CD14-positive monocyte (primary cell): ENCODE measurements around the gene P2RY13. TPM values are rescaled to one million over a fixed set of nuclear protein-coding genes. Genes with fewer than 3 reads are reported as not detected.

Experiments
- DNase-seq, 3 donors: peaks; one replicate each; pipeline ENCODE4 v3.0.0-alpha.2; 2011 to 2022
- H2AFZ ChIP-seq: 2 replicates; pipeline ENCODE4 v1.6.0; 2012; ENCODE audit warnings: mild to moderate bottlenecking, low read depth, low read length, inconsistent platforms; ENCODE audit not compliant: insufficient read depth, poor library complexity, severe bottlenecking
- H3K27ac ChIP-seq, 2 donors: 1 replicate in 1 of 2; 2 replicates in 1 of 2; pipeline ENCODE4 v1.5.1; 2012 to 2013; ENCODE audit warnings: low read length in 2 of 2, control low read depth in 1 of 2, inconsistent platforms in 1 of 2, low read depth in 1 of 2, mild to moderate bottlenecking in 1 of 2
- H3K27me3 ChIP-seq, 2 donors: one replicate each; pipeline versions ENCODE4 v1.6.0 to v1.6.1; 2011 to 2013; ENCODE audit warnings: low read length in 2 of 2; ENCODE audit not compliant: control insufficient read depth in 2 of 2, insufficient read depth in 2 of 2
- H3K36me3 ChIP-seq, 2 donors: replicated peaks in 1 of 2; 1 replicate in 1 of 2; 2 replicates in 1 of 2; pipeline versions ENCODE4 v1.5.1 to v1.6.1; 2012 to 2013; ENCODE audit warnings: low read length in 2 of 2, control low read depth in 1 of 2, inconsistent platforms in 1 of 2, mild to moderate bottlenecking in 1 of 2; ENCODE audit not compliant: insufficient read depth in 2 of 2, control insufficient read depth in 1 of 2
- H3K4me1 ChIP-seq, 2 donors: 1 replicate in 1 of 2; 2 replicates in 1 of 2; pipeline versions ENCODE4 v1.5.1 to v1.6.1; 2012 to 2013; ENCODE audit warnings: low read length in 2 of 2, control low read depth in 1 of 2, inconsistent platforms in 1 of 2, mild to moderate bottlenecking in 1 of 2, moderate library complexity in 1 of 2; ENCODE audit not compliant: insufficient read depth in 2 of 2, control insufficient read depth in 1 of 2
- H3K4me2 ChIP-seq: replicated peaks from 2 replicates; pipeline ENCODE3; 2012; ENCODE audit warnings: low read length, moderate library complexity, mild to moderate bottlenecking; ENCODE audit not compliant: poor library complexity, severe bottlenecking; ENCODE audit errors: extremely low read depth
- H3K4me3 ChIP-seq, 3 experiments: fragments of 200-600 bp in 1 of 3; sonication (generic) in 1 of 3; replicated peaks in 1 of 3; 1 replicate in 2 of 3; 2 replicates in 1 of 3; pipeline ENCODE4 v1.5.1; 2011 to 2013; ENCODE audit warnings: low read length in 3 of 3, mild to moderate bottlenecking in 3 of 3, control low read depth in 2 of 3, low read depth in 2 of 3, inconsistent platforms in 1 of 3, moderate library complexity in 1 of 3
- H3K79me2 ChIP-seq: 2 replicates; pipeline ENCODE4 v1.6.0; 2012; ENCODE audit warnings: mild to moderate bottlenecking, control low read depth, inconsistent platforms, low read length, moderate library complexity; ENCODE audit not compliant: insufficient read depth
- H3K9ac ChIP-seq: 2 replicates; pipeline ENCODE4 v1.6.0; 2017; ENCODE audit warnings: low read length, mild to moderate bottlenecking; ENCODE audit not compliant: insufficient read depth, poor library complexity, severe bottlenecking
- H3K9me3 ChIP-seq, 2 donors: replicated peaks in 1 of 2; 1 replicate in 1 of 2; 2 replicates in 1 of 2; pipeline versions ENCODE4 v1.5.1 to v1.6.1; 2012 to 2013; ENCODE audit warnings: low read length in 2 of 2, control low read depth in 1 of 2; ENCODE audit not compliant: control insufficient read depth in 1 of 2, insufficient read depth in 1 of 2
- H4K20me1 ChIP-seq: 2 replicates; pipeline ENCODE4 v1.6.0; 2012; ENCODE audit warnings: mild to moderate bottlenecking, low read length, control low read depth, moderate library complexity; ENCODE audit not compliant: insufficient read depth
- H3K27ac Mint-ChIP-seq, 7 donors: one replicate each; pipeline ENCODE4 v1.8.0; 2020; ENCODE audit warnings: mild to moderate bottlenecking in 7 of 7, mixed read lengths in 7 of 7, moderate library complexity in 6 of 7, inconsistent platforms in 2 of 7
- H3K27me3 Mint-ChIP-seq, 3 donors: one replicate each; pipeline ENCODE4 v1.8.0; 2021 to 2022; ENCODE audit warnings: low read depth in 3 of 3, mild to moderate bottlenecking in 3 of 3, mixed read lengths in 3 of 3, moderate library complexity in 3 of 3, inconsistent platforms in 1 of 3
- H3K36me3 Mint-ChIP-seq, 2 donors: one replicate each; pipeline ENCODE4 v1.8.0; 2020; ENCODE audit warnings: mixed read lengths in 2 of 2, inconsistent platforms in 1 of 2, mild to moderate bottlenecking in 1 of 2
- H3K4me1 Mint-ChIP-seq: one replicate; pipeline ENCODE4 v1.8.0; 2020; ENCODE audit warnings: mild to moderate bottlenecking, mixed read lengths
- H3K4me3 Mint-ChIP-seq, 2 donors: one replicate each; pipeline ENCODE4 v1.8.0; 2020; ENCODE audit warnings: mild to moderate bottlenecking in 2 of 2, mixed read lengths in 2 of 2, moderate library complexity in 1 of 2
- H3K9me3 Mint-ChIP-seq, 7 donors: one replicate each; pipeline ENCODE4 v1.8.0; 2020 to 2022; ENCODE audit warnings: mixed read lengths in 7 of 7, mild to moderate bottlenecking in 6 of 7, moderate library complexity in 6 of 7, inconsistent platforms in 2 of 7
- CTCF ChIP-seq: fragments of 200-600 bp; IDR thresholded peaks from one replicate; pipeline ENCODE4 v1.8.0; 2022; ENCODE audit warnings: antibody characterized with exemption, mild to moderate bottlenecking
- WGBS: methylation state at CpG from one replicate; pipeline ENCODE4 v1.1.5; 2013; ENCODE audit warnings: missing lambda C conversion rate; ENCODE audit not compliant: insufficient coverage; 5-methylcytosine and 5-hydroxymethylcytosine counted together
- intact Hi-C, 2 donors: fragments of 100-400 bp; cut with micrococcal nuclease; formaldehyde crosslinking; loops; one replicate each; pipeline versions ENCODE4 v1.15.0 to v1.15.1; 2023
- polyA plus RNA-seq, 3 donors: library from polyadenylated mRNA; depleted of rRNA in 1 of 3; unstranded in 2 of 3; stranded (reverse) in 1 of 3; fragments of 300-500 nt in 2 of 3; fragments of >200 nt in 1 of 3; fragmentation: Illumina TruSeq in 2 of 3; gene quantifications; 1 replicate in 2 of 3; 2 replicates in 1 of 3; pipeline ENCODE4 v1.2.3, GENCODE V29; 2012 to 2021

P2RY13 gene
- polyA plus RNA-seq, 3 donors = 45.6 to 144 (median 80.0) TPM

- no peak overlapping the region for H3K4me3 Mint-ChIP-seq
- DNase-seq = no peak
- no peak overlapping the region for H3K27ac ChIP-seq
- no peaks in the 10 kb centered on the region for H3K27me3 ChIP-seq
- peaks cover 14% of the 10 kb centered on the region for H3K4me1 Mint-ChIP-seq
- TF ChIP-seq CTCF = no peak
- H3K36me3 Mint-ChIP-seq = no peaks in the 10 kb centered on the region
- no peak overlapping the region for H2AFZ ChIP-seq
- 67% methylated on average over 1 of the region's 2 CpGs for WGBS
- H3K9me3 Mint-ChIP-seq = no peaks in the 10 kb centered on the region
- no peaks in the 10 kb centered on the region for H3K27me3 Mint-ChIP-seq
- no peak overlapping the region for H3K4me2 ChIP-seq
- H3K9me3 ChIP-seq = no peaks in the 10 kb centered on the region
- H3K4me3 ChIP-seq = no peak overlapping the region
- H3K9ac ChIP-seq = no peak overlapping the region
- H3K4me1 ChIP-seq = no peaks in the 10 kb centered on the region
- no peaks in the 10 kb centered on the region for H4K20me1 ChIP-seq
- H3K36me3 ChIP-seq = no peaks in the 10 kb centered on the region
- intact Hi-C loops = no loop called here
- H3K79me2 ChIP-seq = no peaks in the 10 kb centered on the region
- peak overlapping the region in 3 of 7 donors; percentile 12 to 26 (median 25) for H3K27ac Mint-ChIP-seq
These were observed 25.6 kb downstream of the P2RY13 start for GRCh38 chr3:151303751-151304150.

- Mint-ChIP-seq H3K27ac (no peak overlapping the region), H3K36me3 (no peaks in the 10 kb centered on the region), H3K27me3 (no peaks in the 10 kb centered on the region), H3K9me3 (no peaks in the 10 kb centered on the region), H3K4me1 (peaks cover 14% of the 10 kb centered on the region), H3K4me3 (no peak overlapping the region)
- Histone ChIP-seq H3K9ac (no peak overlapping the region), H3K4me3 (no peak overlapping the region), H3K27me3 (no peaks in the 10 kb centered on the region), H3K79me2 (no peaks in the 10 kb centered on the region), H2AFZ (no peak overlapping the region), H3K4me1 (no peaks in the 10 kb centered on the region), H3K27ac (no peak overlapping the region), H4K20me1 (no peaks in the 10 kb centered on the region), H3K4me2 (no peak overlapping the region), H3K9me3 (no peaks in the 10 kb centered on the region), H3K36me3 (no peaks in the 10 kb centered on the region)
- intact Hi-C loops = no loop called here
- DNase-seq = no peak
- no peak for TF ChIP-seq CTCF
- 60% methylated on average over 1 of the region's 3 CpGs for WGBS
These were observed 27.6 kb downstream of the P2RY13 start for GRCh38 chr3:151301787-151302186.
